Neural cell (in vitro differentiated cells): ENCODE data around the gene STX4. TPM values are rescaled to one million over a fixed set of nuclear protein-coding genes. Genes with fewer than 3 reads are reported as not detected.

Experiments used
- H2AFZ ChIP-seq: fragments of 200-600, 300-800 bp; sonication (generic), shearing (Covaris generic); 2 replicates; pipeline ENCODE4 v1.6.0; 2014; ENCODE audit warnings: low read depth, mild to moderate bottlenecking, antibody characterized with exemption, low read length, moderate library complexity
- H3F3A ChIP-seq: fragments of 200-600 bp; shearing (Covaris generic); 2 replicates; pipeline ENCODE4 v1.6.1; 2016; ENCODE audit warnings: mild to moderate bottlenecking, moderate library complexity, mixed read lengths, antibody characterized with exemption, low read length; ENCODE audit not compliant: insufficient read depth, poor library complexity, severe bottlenecking
- H3K27ac ChIP-seq: fragments of 200-600, 300-800 bp; sonication (generic), shearing (Covaris generic); 2 replicates; pipeline ENCODE4 v1.5.1; 2014; ENCODE audit warnings: mild to moderate bottlenecking, low read length, moderate library complexity
- H3K27me3 ChIP-seq: fragments of 300-800, 200-600 bp; sonication (generic), shearing (Covaris generic); 2 replicates; pipeline ENCODE4 v1.6.0; 2014; ENCODE audit warnings: mild to moderate bottlenecking, low read depth, low read length, moderate library complexity; ENCODE audit not compliant: insufficient read depth
- H3K36me3 ChIP-seq: fragments of 300-800, 200-600 bp; sonication (generic), shearing (Covaris generic); 2 replicates; pipeline ENCODE4 v1.5.1; 2014; ENCODE audit warnings: mild to moderate bottlenecking, antibody characterized with exemption, low read length, moderate library complexity; ENCODE audit not compliant: insufficient read depth
- H3K4me2 ChIP-seq: fragments of 300-800, 200-600 bp; sonication (generic), shearing (Covaris generic); 2 replicates; pipeline ENCODE4 v1.6.0; 2014; ENCODE audit warnings: mild to moderate bottlenecking, low read length
- H3K4me3 ChIP-seq: fragments of 300-800, 200-600 bp; sonication (generic), shearing (Covaris generic); 2 replicates; pipeline ENCODE4 v1.5.1; 2014; ENCODE audit warnings: mild to moderate bottlenecking, low read length, moderate library complexity
- H3K79me2 ChIP-seq: fragments of 200-600 bp; shearing (Covaris generic); replicated peaks from 2 replicates; pipeline ENCODE4 v1.6.0; 2014; ENCODE audit warnings: mild to moderate bottlenecking, low read length, moderate library complexity; ENCODE audit not compliant: insufficient read depth
- H3K9ac ChIP-seq: fragments of 300-800, 200-600 bp; sonication (generic), shearing (Covaris generic); 2 replicates; pipeline ENCODE4 v1.6.1; 2016; ENCODE audit warnings: mild to moderate bottlenecking, low read length, mixed read lengths
- H3K9me2 ChIP-seq: fragments of 200-600 bp; shearing (Covaris generic); 2 replicates; pipeline ENCODE4 v1.6.1; 2016; ENCODE audit warnings: mild to moderate bottlenecking, low read length, mixed read lengths; ENCODE audit not compliant: insufficient read depth
- H3K9me3 ChIP-seq: fragments of 200-600, 300-800 bp; sonication (generic), shearing (Covaris generic); 2 replicates; pipeline ENCODE4 v1.6.1; 2016; ENCODE audit warnings: mild to moderate bottlenecking, mixed run types, low read length, moderate library complexity, mixed read lengths
- H4K20me1 ChIP-seq: fragments of 200-600 bp; shearing (Covaris generic); 2 replicates; pipeline ENCODE4 v1.6.1; 2016; ENCODE audit warnings: mild to moderate bottlenecking, mixed run types; ENCODE audit not compliant: insufficient read depth
- EP300 ChIP-seq: fragments of 450-650 bp; conservative IDR thresholded peaks from 2 replicates; pipeline ENCODE4 v1.6.1; 2014; ENCODE audit warnings: antibody characterized with exemption, mild to moderate bottlenecking, moderate library complexity; ENCODE audit not compliant: poor library complexity, severe bottlenecking
- EZH2 ChIP-seq: fragments of 200-600, 300-800 bp; shearing (Covaris generic), sonication (generic); IDR thresholded peaks from 2 replicates; pipeline ENCODE4 v1.6.1; 2014; ENCODE audit warnings: antibody characterized with exemption, low read length, borderline replicate concordance, mild to moderate bottlenecking; ENCODE audit not compliant: insufficient read depth, poor library complexity, severe bottlenecking
- MXI1 ChIP-seq: fragments of 450-650 bp; conservative IDR thresholded peaks from 2 replicates; pipeline ENCODE4 v1.6.1; 2014; ENCODE audit warnings: antibody characterized with exemption, mild to moderate bottlenecking; ENCODE audit not compliant: poor library complexity, severe bottlenecking
- POLR2AphosphoS5 ChIP-seq: IDR thresholded peaks from 2 replicates; pipeline ENCODE4 v1.6.1; 2012
- RAD21 ChIP-seq: fragments of 450-650 bp; conservative IDR thresholded peaks from 2 replicates; pipeline ENCODE4 v1.6.1; 2014; ENCODE audit warnings: antibody characterized with exemption, mild to moderate bottlenecking, moderate library complexity
- SMC3 ChIP-seq: fragments of 450-650 bp; conservative IDR thresholded peaks from 2 replicates; pipeline ENCODE4 v1.6.1; 2014; ENCODE audit warnings: antibody characterized with exemption, mild to moderate bottlenecking, moderate library complexity; ENCODE audit not compliant: poor library complexity
- TAF1 ChIP-seq: IDR thresholded peaks from 2 replicates; pipeline ENCODE4 v1.6.1; 2012; ENCODE audit warnings: low read depth
- polyA plus RNA-seq: library from polyadenylated mRNA; depleted of rRNA; stranded (reverse); fragments of >200 nt; gene quantifications from 2 replicates; pipeline ENCODE4 v1.2.3, GENCODE V29; 2014
- TF ChIP-seq, protein P1 (sequence below): IDR thresholded peaks from 2 replicates; pipeline ENCODE4 v1.6.1; 2012; ENCODE audit warnings: borderline replicate concordance
- TF ChIP-seq, protein P2 (sequence below): fragments of 450-650 bp; IDR thresholded peaks from 2 replicates; pipeline ENCODE4 v1.5.1; 2014; ENCODE audit warnings: antibody characterized with exemption, mild to moderate bottlenecking, moderate library complexity; ENCODE audit not compliant: poor library complexity, severe bottlenecking

Gene STX4
- polyA plus RNA-seq, 1 donor from 2014 or later: 32.2 TPM

DNA sequence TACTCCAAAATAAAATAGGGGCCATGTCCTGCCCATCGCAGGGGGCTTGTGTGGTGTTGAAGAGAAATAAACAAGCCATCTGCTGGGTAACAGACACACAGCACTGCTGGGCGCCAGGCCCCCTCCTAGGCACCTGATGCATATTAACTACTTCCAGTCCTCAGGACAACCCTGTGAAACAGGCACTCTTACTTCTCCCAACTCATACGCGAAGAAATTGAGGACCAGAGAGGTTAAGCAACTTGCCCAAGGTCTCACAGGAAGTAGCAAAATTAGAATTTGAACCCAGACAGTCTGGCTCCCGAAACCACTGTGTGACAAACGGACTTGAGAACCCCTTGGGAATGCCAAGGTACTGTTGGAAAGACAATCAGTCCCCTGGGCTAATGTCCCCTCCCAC, 25.7 kb upstream of the STX4 start:
- TF ChIP-seq, protein P1, sequence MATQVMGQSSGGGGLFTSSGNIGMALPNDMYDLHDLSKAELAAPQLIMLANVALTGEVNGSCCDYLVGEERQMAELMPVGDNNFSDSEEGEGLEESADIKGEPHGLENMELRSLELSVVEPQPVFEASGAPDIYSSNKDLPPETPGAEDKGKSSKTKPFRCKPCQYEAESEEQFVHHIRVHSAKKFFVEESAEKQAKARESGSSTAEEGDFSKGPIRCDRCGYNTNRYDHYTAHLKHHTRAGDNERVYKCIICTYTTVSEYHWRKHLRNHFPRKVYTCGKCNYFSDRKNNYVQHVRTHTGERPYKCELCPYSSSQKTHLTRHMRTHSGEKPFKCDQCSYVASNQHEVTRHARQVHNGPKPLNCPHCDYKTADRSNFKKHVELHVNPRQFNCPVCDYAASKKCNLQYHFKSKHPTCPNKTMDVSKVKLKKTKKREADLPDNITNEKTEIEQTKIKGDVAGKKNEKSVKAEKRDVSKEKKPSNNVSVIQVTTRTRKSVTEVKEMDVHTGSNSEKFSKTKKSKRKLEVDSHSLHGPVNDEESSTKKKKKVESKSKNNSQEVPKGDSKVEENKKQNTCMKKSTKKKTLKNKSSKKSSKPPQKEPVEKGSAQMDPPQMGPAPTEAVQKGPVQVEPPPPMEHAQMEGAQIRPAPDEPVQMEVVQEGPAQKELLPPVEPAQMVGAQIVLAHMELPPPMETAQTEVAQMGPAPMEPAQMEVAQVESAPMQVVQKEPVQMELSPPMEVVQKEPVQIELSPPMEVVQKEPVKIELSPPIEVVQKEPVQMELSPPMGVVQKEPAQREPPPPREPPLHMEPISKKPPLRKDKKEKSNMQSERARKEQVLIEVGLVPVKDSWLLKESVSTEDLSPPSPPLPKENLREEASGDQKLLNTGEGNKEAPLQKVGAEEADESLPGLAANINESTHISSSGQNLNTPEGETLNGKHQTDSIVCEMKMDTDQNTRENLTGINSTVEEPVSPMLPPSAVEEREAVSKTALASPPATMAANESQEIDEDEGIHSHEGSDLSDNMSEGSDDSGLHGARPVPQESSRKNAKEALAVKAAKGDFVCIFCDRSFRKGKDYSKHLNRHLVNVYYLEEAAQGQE: no peak
- TF ChIP-seq, protein P2, sequence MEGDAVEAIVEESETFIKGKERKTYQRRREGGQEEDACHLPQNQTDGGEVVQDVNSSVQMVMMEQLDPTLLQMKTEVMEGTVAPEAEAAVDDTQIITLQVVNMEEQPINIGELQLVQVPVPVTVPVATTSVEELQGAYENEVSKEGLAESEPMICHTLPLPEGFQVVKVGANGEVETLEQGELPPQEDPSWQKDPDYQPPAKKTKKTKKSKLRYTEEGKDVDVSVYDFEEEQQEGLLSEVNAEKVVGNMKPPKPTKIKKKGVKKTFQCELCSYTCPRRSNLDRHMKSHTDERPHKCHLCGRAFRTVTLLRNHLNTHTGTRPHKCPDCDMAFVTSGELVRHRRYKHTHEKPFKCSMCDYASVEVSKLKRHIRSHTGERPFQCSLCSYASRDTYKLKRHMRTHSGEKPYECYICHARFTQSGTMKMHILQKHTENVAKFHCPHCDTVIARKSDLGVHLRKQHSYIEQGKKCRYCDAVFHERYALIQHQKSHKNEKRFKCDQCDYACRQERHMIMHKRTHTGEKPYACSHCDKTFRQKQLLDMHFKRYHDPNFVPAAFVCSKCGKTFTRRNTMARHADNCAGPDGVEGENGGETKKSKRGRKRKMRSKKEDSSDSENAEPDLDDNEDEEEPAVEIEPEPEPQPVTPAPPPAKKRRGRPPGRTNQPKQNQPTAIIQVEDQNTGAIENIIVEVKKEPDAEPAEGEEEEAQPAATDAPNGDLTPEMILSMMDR: no peak
- TF ChIP-seq MXI1: no peak
- no peak for TF ChIP-seq POLR2AphosphoS5
- no peak for TF ChIP-seq TAF1
- no peak for TF ChIP-seq SMC3
- TF ChIP-seq RAD21: no peak
- no peak for TF ChIP-seq EP300
- no peak for TF ChIP-seq EZH2
- Histone ChIP-seq H3K4me3 (no peak overlapping the region), H3K9ac (no peak overlapping the region)

DNA sequence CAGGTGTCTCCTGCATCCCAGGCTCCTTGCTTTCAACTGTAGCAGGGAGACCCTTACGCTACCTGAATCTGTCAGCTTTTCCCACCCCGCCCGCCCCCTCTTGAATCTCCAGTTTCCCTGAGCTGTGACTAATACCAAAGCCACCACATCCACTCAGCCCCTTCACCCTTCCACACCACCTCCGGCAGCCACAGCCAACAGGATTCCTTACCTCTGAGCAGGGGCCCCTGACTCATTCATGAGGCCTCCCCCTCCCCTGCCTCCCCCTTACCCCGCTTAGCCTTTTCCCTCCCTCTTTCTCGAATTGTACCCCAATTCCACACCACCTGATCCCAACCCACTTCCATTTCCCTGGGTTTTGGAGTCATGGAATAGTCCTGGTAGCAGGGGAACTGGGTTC, 25.2 kb upstream of the STX4 start:
- H3K4me2 ChIP-seq: no peak overlapping the region
- H3K9me3 ChIP-seq: no peaks in the 10 kb centered on the region
- no peak overlapping the region for H3K27ac ChIP-seq
- H4K20me1 ChIP-seq: no peaks in the 10 kb centered on the region
- no peak overlapping the region for H3K9ac ChIP-seq
- peaks cover 14% of the 10 kb centered on the region for H3K79me2 ChIP-seq
- H3F3A ChIP-seq: no peaks in the 10 kb centered on the region
- no peaks in the 10 kb centered on the region for H3K9me2 ChIP-seq
- no peaks in the 10 kb centered on the region for H3K27me3 ChIP-seq
- TF ChIP-seq EP300 (no peak), POLR2AphosphoS5 (no peak), SMC3 (no peak), TAF1 (no peak), MXI1 (no peak), RAD21 (no peak)
- TF ChIP-seq, protein P2: no peak
- TF ChIP-seq, protein P1: no peak
- H2AFZ ChIP-seq: no peak overlapping the region
- no peaks in the 10 kb centered on the region for H3K36me3 ChIP-seq
- no peak overlapping the region for H3K4me3 ChIP-seq

More for the DNA sequence above, 25.7 kb upstream of the STX4 start:
- Histone ChIP-seq H3K9me2 (no peaks in the 10 kb centered on the region), H3K36me3 (no peaks in the 10 kb centered on the region), H3K79me2 (peaks cover 14% of the 10 kb centered on the region), H3K27ac (no peak overlapping the region), H4K20me1 (no peaks in the 10 kb centered on the region), H3K9me3 (no peaks in the 10 kb centered on the region), H3K27me3 (no peaks in the 10 kb centered on the region), H2AFZ (no peak overlapping the region), H3K4me2 (no peak overlapping the region), H3F3A (no peaks in the 10 kb centered on the region)
